ENCODE results near the gene AQR. TPM values are rescaled to one million over a fixed set of nuclear protein-coding genes. Genes with fewer than 3 reads are reported as not detected.

Gene AQR
- total RNA-seq, 4 donors from 2014 or later = 6.3 to 13.1 (median 10.3) TPM

DNA sequence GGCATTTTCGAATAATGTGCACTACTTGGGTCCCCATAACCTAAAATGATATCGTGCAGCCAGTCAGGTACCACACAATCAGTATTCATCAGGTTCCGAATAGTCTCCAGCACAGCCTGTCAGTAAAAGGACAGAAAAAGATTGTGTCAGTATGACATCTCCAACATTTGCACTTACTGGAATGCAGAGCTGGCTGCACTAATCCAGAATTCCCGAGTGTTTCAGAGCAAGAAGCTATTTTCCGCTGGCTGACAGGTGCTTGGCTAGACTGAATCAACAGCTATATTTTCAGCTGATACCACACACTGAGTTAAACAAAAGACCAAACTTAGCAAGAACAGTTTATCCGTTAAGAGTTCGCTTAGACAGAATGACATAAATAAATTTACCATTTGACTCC, 68.8 kb downstream of the AQR start:
- peak; percentile 60 to 69 for ATAC-seq
- no peaks in the 10 kb centered on the region for H3K9me3 ChIP-seq
- DNase-seq = no peak
- peaks cover 8 to 13% of the 10 kb centered on the region in 2 donors for H3K4me1 ChIP-seq
- H3K36me3 ChIP-seq = peaks cover 0 to 24% of the 10 kb centered on the region in 2 donors
- intact Hi-C loops (cut with DNase I; ENCODE audit: low total_unique reads) (loop anchor here (5.0 kb wide), 1 partner anchor 103 kb away; the partner anchor contains the start of gene ACTC1), in situ Hi-C loops (cut with MboI; ENCODE audit: low sequenced_read_pairs in 4 of 4) (loop anchor here in 1 of 4 donors (25.0 kb wide), 1 partner anchor 288 kb away; no protein-coding TSS in a partner anchor)
- no peaks in the 10 kb centered on the region for H3K27me3 ChIP-seq
- H3K27ac ChIP-seq = peak overlapping the region; percentile 17 to 51 (median 30)
- no peak overlapping the region for H3K4me3 ChIP-seq
- TF ChIP-seq, protein P1, sequence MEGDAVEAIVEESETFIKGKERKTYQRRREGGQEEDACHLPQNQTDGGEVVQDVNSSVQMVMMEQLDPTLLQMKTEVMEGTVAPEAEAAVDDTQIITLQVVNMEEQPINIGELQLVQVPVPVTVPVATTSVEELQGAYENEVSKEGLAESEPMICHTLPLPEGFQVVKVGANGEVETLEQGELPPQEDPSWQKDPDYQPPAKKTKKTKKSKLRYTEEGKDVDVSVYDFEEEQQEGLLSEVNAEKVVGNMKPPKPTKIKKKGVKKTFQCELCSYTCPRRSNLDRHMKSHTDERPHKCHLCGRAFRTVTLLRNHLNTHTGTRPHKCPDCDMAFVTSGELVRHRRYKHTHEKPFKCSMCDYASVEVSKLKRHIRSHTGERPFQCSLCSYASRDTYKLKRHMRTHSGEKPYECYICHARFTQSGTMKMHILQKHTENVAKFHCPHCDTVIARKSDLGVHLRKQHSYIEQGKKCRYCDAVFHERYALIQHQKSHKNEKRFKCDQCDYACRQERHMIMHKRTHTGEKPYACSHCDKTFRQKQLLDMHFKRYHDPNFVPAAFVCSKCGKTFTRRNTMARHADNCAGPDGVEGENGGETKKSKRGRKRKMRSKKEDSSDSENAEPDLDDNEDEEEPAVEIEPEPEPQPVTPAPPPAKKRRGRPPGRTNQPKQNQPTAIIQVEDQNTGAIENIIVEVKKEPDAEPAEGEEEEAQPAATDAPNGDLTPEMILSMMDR (IDR thresholded peaks at IDR 0.05 in 4 of 5, conservative IDR thresholded peaks at IDR 0.05 in 1 of 5) = no peak
- no peak for TF ChIP-seq POLR2A (IDR thresholded peaks at IDR 0.05)

- intact Hi-C loops (cut with DNase I; ENCODE audit: low total_unique reads) = no loop called here
- in situ Hi-C loops (cut with MboI; ENCODE audit: low sequenced_read_pairs in 4 of 4) = no loop called here
- TF ChIP-seq, protein P1 (IDR thresholded peaks at IDR 0.05 in 4 of 5, conservative IDR thresholded peaks at IDR 0.05 in 1 of 5) = no peak
- no peak for TF ChIP-seq POLR2A (IDR thresholded peaks at IDR 0.05)
- Histone ChIP-seq H3K27me3 (no peaks in the 10 kb centered on the region), H3K27ac (no peak overlapping the region), H3K9me3 (no peaks in the 10 kb centered on the region), H3K4me1 (peaks cover 4 to 7% of the 10 kb centered on the region in 2 donors), H3K36me3 (peaks cover 0 to 44% of the 10 kb centered on the region in 2 donors), H3K4me3 (no peak overlapping the region)
- ATAC-seq = no peak
- no peak for DNase-seq
Measured at GRCh38 chr15:34896183-34896582, 73.4 kb downstream of the AQR start.

DNA sequence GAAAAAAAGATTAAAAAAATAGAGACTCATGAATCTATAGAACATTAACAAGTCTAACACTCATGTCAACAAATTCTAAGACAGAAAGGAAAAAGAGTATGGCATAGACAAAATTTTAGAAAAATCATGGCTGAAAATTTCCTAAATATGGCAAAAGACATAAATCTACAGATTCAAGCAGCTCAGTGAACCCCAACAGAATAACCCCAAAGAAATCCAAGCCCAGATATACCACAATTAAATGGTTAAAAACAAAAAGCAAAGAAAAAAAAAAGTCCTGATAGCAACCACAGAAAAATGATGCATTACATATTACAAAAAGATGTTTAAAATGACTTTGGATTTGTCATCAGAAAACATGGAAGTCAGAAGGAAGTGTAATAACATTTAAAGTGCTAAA, 75.6 kb downstream of the AQR start:
- Histone ChIP-seq H3K27me3 (no peaks in the 10 kb centered on the region), H3K27ac (no peak overlapping the region), H3K36me3 (peaks cover 0 to 56% of the 10 kb centered on the region in 2 donors), H3K4me1 (no peaks in the 10 kb centered on the region), H3K4me3 (no peak overlapping the region), H3K9me3 (no peaks in the 10 kb centered on the region)
- in situ Hi-C loops (cut with MboI; ENCODE audit: low sequenced_read_pairs in 4 of 4) = no loop called here
- ATAC-seq = no peak
- DNase-seq = no peak
- TF ChIP-seq, protein P1 (IDR thresholded peaks at IDR 0.05 in 4 of 5, conservative IDR thresholded peaks at IDR 0.05 in 1 of 5) = no peak
- no peak for TF ChIP-seq POLR2A (IDR thresholded peaks at IDR 0.05)
- intact Hi-C loops (cut with DNase I; ENCODE audit: low total_unique reads) = no loop called here

GRCh38 chr15:34892963-34893591, 76.5 kb downstream of the AQR start:
- no peaks in the 10 kb centered on the region for H3K9me3 ChIP-seq
- peaks cover 0 to 60% of the 10 kb centered on the region in 2 donors for H3K36me3 ChIP-seq
- DNase-seq = no peak
- TF ChIP-seq, protein P1 (IDR thresholded peaks at IDR 0.05 in 4 of 5, conservative IDR thresholded peaks at IDR 0.05 in 1 of 5) = no peak
- no peak for TF ChIP-seq POLR2A (IDR thresholded peaks at IDR 0.05)
- no peaks in the 10 kb centered on the region for H3K27me3 ChIP-seq
- no peaks in the 10 kb centered on the region for H3K4me1 ChIP-seq
- H3K4me3 ChIP-seq = no peak overlapping the region
- in situ Hi-C loops (cut with MboI; ENCODE audit: low sequenced_read_pairs in 4 of 4) = no loop called here
- intact Hi-C loops (cut with DNase I; ENCODE audit: low total_unique reads) = no loop called here
- ATAC-seq = no peak
- H3K27ac ChIP-seq = no peak overlapping the region
